GM23338 (cell line): ENCODE data around the gene SNX9.

ENCODE experiments used
- CREB1 ChIP-seq: fragments of 250-450 bp; sonication (Bioruptor Pico); IDR thresholded peaks from 2 replicates; pipeline ENCODE4 v1.5.0; 2020; ENCODE audit warnings: low read depth, mild to moderate bottlenecking, moderate library complexity
- CTCF ChIP-seq, 2 experiments: fragments of 200-600 bp in 1 of 2; sonication (generic) in 1 of 2; conservative IDR thresholded peaks; 2 replicates each; pipeline versions ENCODE4 v1.5.1 to v1.6.1; 2016 to 2017; ENCODE audit warnings: antibody characterized with exemption in 2 of 2, low read depth in 2 of 2, mild to moderate bottlenecking in 2 of 2, moderate library complexity in 1 of 2
- ETS1 ChIP-seq: IDR thresholded peaks from 2 replicates; pipeline ENCODE4 v1.6.1; 2016; ENCODE audit warnings: antibody characterized with exemption
- EZH2 ChIP-seq: fragments of 200-600 bp; sonication (generic); IDR thresholded peaks from one replicate; pipeline ENCODE4 v1.8.0; 2017; ENCODE audit warnings: antibody characterized with exemption, mild to moderate bottlenecking, low read depth; ENCODE audit not compliant: unreplicated experiment
- EZH2phosphoT487 ChIP-seq: fragments of 200-600 bp; sonication (generic); IDR thresholded peaks from one replicate; pipeline ENCODE4 v1.8.1; 2018; ENCODE audit warnings: antibody characterized with exemption; ENCODE audit not compliant: unreplicated experiment
- JUNB ChIP-seq: IDR thresholded peaks from one replicate; pipeline ENCODE4 v1.6.1; 2016; ENCODE audit warnings: antibody characterized with exemption; ENCODE audit not compliant: unreplicated experiment
- POLR2AphosphoS5 ChIP-seq: IDR thresholded peaks from 2 replicates; pipeline ENCODE4 v1.6.1; 2016; ENCODE audit warnings: antibody characterized with exemption, low read depth
- REST ChIP-seq: IDR thresholded peaks from one replicate; pipeline ENCODE4 v1.6.1; 2018; ENCODE audit warnings: antibody characterized with exemption; ENCODE audit not compliant: unreplicated experiment
- STAT1 ChIP-seq: IDR thresholded peaks from one replicate; pipeline ENCODE4 v1.6.1; 2016; ENCODE audit warnings: antibody characterized with exemption; ENCODE audit not compliant: unreplicated experiment
- ZNF114 ChIP-seq: fragments of 250-450 bp; sonication (Bioruptor Pico); IDR thresholded peaks from 2 replicates; pipeline ENCODE4 v1.5.0; 2020; ENCODE audit warnings: mild to moderate bottlenecking, moderate library complexity
- ZNF331 ChIP-seq: fragments of 250-450 bp; sonication (Bioruptor Pico); IDR thresholded peaks from 2 replicates; pipeline ENCODE4 v1.5.0; 2020; ENCODE audit warnings: low read depth, mild to moderate bottlenecking, moderate library complexity
- ZNF462 ChIP-seq: fragments of 250-450 bp; sonication (Bioruptor Pico); IDR thresholded peaks from 2 replicates; pipeline ENCODE4 v1.5.0; 2020; ENCODE audit warnings: mild to moderate bottlenecking, moderate library complexity

- TF ChIP-seq CTCF (conservative IDR thresholded peaks at IDR 0.05; ENCODE audit: low read depth in 2 of 2) = no peak
- TF ChIP-seq EZH2 = no peak
- TF ChIP-seq EZH2phosphoT487 = no peak
- TF ChIP-seq POLR2AphosphoS5 = no peak
- no peak for TF ChIP-seq ZNF114 (CRISPR knock-in tag)
- TF ChIP-seq CREB1 (CRISPR knock-in tag) = no peak
- TF ChIP-seq REST = no peak
- TF ChIP-seq ETS1 = no peak
- no peak for TF ChIP-seq STAT1
- TF ChIP-seq ZNF462 = no peak
- TF ChIP-seq ZNF331 = no peak
- TF ChIP-seq JUNB = no peak
Observed at GRCh38 chr6:157937916-157938315, 114.9 kb downstream of the SNX9 start.
